Activated T-cell treated with anti-CD3 and anti-CD28 coated beads, Interleukin-2, amount 50 U/mL, for 72 hours (primary cell): ENCODE data around the gene HSPA4L. TPM values are rescaled to one million over a fixed set of nuclear protein-coding genes. Genes with fewer than 3 reads are reported as not detected.
A peak's percentile ranks its signal among the peaks of the same experiment; 100 is the strongest.

Experiments used
- ATAC-seq, 2 donors: fragments of 150-1000 bp; cut with Tn5 transposase; replicated peaks in 1 of 2; 2 replicates each; pipeline ENCODE4 v1.10.0; 2021; ENCODE audit warnings: moderate library complexity in 2 of 2, mild to moderate bottlenecking in 1 of 2
- DNase-seq, 2 donors: peaks; one replicate each; pipeline ENCODE4 v3.0.0; 2021 to 2022; ENCODE audit warnings: mixed read lengths in 1 of 2
- H3K27ac Mint-ChIP-seq: one replicate; pipeline ENCODE4 v1.8.0; 2022; ENCODE audit warnings: mild to moderate bottlenecking, moderate library complexity, mixed read lengths
- H3K27me3 Mint-ChIP-seq: one replicate; pipeline ENCODE4 v1.8.0; 2022; ENCODE audit warnings: low read depth, mixed read lengths
- H3K36me3 Mint-ChIP-seq, 2 donors: one replicate each; pipeline ENCODE4 v1.8.0; 2022; ENCODE audit warnings: mixed read lengths in 2 of 2, mild to moderate bottlenecking in 1 of 2; ENCODE audit not compliant: insufficient read depth in 2 of 2
- H3K4me1 Mint-ChIP-seq: one replicate; pipeline ENCODE4 v1.8.0; 2022; ENCODE audit warnings: low read depth, mixed read lengths
- H3K4me3 Mint-ChIP-seq, 2 donors: one replicate each; pipeline ENCODE4 v1.8.0; 2022; ENCODE audit warnings: mild to moderate bottlenecking in 2 of 2, mixed read lengths in 2 of 2, moderate library complexity in 2 of 2
- H3K9me3 Mint-ChIP-seq, 2 donors: one replicate each; pipeline ENCODE4 v1.8.0; 2022; ENCODE audit warnings: mixed read lengths in 2 of 2
- total RNA-seq, 2 donors: library from RNA; stranded (reverse); gene quantifications; one replicate each; pipeline ENCODE4 v1.2.3, GENCODE V29; 2022

Gene HSPA4L
- total RNA-seq, 2 donors from 2014 or later, result 2.2 to 2.5 TPM

GRCh38 chr4:127856196-127856812, 74.2 kb downstream of the HSPA4L start:
- ATAC-seq (no peak), DNase-seq (no peak)
- Mint-ChIP-seq H3K4me1 (no peaks in the 10 kb centered on the region), H3K4me3 (no peak overlapping the region), H3K36me3 (peaks cover 14 to 20% of the 10 kb centered on the region in 2 donors), H3K27ac (no peak overlapping the region), H3K9me3 (peaks cover 16 to 18% of the 10 kb centered on the region in 2 donors), H3K27me3 (no peaks in the 10 kb centered on the region)

DNA sequence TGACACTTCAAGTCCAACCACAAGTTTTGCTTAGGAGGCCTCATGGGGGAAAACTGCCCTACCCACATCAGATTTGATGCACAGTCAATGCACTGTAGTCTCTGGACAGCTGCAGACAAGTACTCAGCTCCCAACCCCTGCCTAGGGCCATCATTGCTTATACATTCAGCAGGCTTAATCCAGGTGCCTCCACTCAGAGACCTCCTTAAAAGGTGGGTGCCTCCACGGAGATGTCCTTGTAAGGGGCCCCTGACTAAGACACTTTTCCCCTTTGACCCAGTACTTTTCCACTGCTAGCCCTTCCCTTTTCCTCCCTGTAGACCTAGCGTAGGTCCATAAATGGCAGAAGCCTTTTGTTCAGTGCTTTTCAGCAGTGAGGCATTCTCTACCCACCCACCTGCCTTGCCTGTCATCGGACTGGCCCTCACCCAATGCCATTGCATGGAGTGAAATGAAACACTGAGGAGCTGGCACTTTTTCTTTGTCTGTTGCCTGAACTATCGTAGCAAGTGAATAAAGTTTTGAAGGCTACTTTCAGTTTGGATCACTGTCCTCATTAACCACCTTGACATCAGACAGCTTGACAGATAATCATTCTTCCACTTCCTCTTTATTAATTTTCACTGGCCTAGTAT, 74.8 kb downstream of the HSPA4L start:
- Mint-ChIP-seq H3K27ac (no peak overlapping the region), H3K27me3 (no peaks in the 10 kb centered on the region), H3K4me1 (no peaks in the 10 kb centered on the region), H3K9me3 (peaks cover 13 to 16% of the 10 kb centered on the region in 2 donors), H3K36me3 (peaks cover 14 to 20% of the 10 kb centered on the region in 2 donors), H3K4me3 (no peak overlapping the region)
- DNase-seq, result no peak
- no peak for ATAC-seq

DNA sequence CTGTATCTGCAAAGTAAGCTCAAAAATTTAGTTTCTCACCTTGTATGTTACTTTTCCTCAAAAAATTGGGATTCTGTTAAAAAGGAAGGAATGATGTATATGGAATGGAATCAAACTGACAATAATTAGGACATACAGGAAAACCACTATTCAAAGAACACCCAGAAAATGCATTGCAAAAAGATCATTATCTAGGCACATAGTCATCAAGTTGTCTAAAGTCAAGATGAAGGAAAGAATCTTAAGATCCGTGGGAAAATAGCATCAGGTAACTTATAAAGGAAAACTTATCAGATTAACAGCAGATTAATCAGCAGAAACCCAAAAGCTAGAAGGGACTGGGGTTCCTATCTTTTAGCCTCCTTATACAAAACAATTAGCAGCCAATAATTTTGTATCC, 75.5 kb downstream of the HSPA4L start:
- Mint-ChIP-seq H3K9me3 (peaks cover 15 to 16% of the 10 kb centered on the region in 2 donors), H3K4me3 (no peak overlapping the region), H3K27ac (no peak overlapping the region), H3K4me1 (no peaks in the 10 kb centered on the region), H3K36me3 (peaks cover 17 to 20% of the 10 kb centered on the region in 2 donors), H3K27me3 (no peaks in the 10 kb centered on the region)
- no peak for ATAC-seq
- DNase-seq, result no peak

DNA sequence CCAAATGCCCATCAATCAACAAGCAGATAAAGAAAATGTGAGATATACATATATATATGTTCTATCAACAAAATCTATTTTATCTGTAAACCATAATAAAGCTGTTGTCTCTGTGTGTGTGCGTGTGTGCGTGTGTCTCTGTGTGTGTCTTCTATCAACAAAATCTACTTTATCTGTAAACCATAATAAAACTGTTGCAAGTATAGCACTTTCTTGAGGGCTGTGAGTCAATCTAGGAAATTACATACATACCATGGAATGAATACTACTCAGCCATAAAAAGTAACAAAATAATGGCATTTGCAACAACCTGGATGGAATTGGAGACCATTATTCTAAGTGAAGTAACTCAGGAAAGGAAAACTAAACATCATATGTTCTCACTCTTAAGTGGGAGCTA, 86.1 kb downstream of the HSPA4L start:
- DNase-seq (no peak), ATAC-seq (no peak)
- H3K36me3 Mint-ChIP-seq, result peaks cover 2% of the 10 kb centered on the region in 2 donors
- H3K27me3 Mint-ChIP-seq, result no peaks in the 10 kb centered on the region
- H3K27ac Mint-ChIP-seq, result no peak overlapping the region
- H3K4me1 Mint-ChIP-seq, result no peaks in the 10 kb centered on the region
- no peak overlapping the region for H3K4me3 Mint-ChIP-seq
- peaks cover 0 to 1% of the 10 kb centered on the region in 2 donors for H3K9me3 Mint-ChIP-seq

- H3K4me1 Mint-ChIP-seq, result no peaks in the 10 kb centered on the region
- no peak overlapping the region for H3K4me3 Mint-ChIP-seq
- no peak overlapping the region for H3K27ac Mint-ChIP-seq
- ATAC-seq, result no peak
- no peaks in the 10 kb centered on the region for H3K27me3 Mint-ChIP-seq
- H3K36me3 Mint-ChIP-seq, result peaks cover 2 to 3% of the 10 kb centered on the region in 2 donors
- no peak for DNase-seq
- peaks cover 0 to 1% of the 10 kb centered on the region in 2 donors for H3K9me3 Mint-ChIP-seq
These were observed 88.2 kb downstream of the HSPA4L start for GRCh38 chr4:127870281-127870680.

GRCh38 chr4:127870688-127871087, 88.6 kb downstream of the HSPA4L start:
- no peak for ATAC-seq
- no peaks in the 10 kb centered on the region for H3K4me1 Mint-ChIP-seq
- H3K27ac Mint-ChIP-seq, result no peak overlapping the region
- H3K4me3 Mint-ChIP-seq, result no peak overlapping the region
- peaks cover 2 to 3% of the 10 kb centered on the region in 2 donors for H3K36me3 Mint-ChIP-seq
- peaks cover 0 to 1% of the 10 kb centered on the region in 2 donors for H3K9me3 Mint-ChIP-seq
- no peaks in the 10 kb centered on the region for H3K27me3 Mint-ChIP-seq
- no peak for DNase-seq

- Mint-ChIP-seq H3K27me3 (no peaks in the 10 kb centered on the region), H3K27ac (no peak overlapping the region), H3K9me3 (peaks cover 0 to 1% of the 10 kb centered on the region in 2 donors), H3K36me3 (peaks cover 5 to 7% of the 10 kb centered on the region in 2 donors), H3K4me1 (peaks cover 14% of the 10 kb centered on the region), H3K4me3 (no peak overlapping the region)
- ATAC-seq (no peak), DNase-seq (no peak)
These were observed 93.7 kb downstream of the HSPA4L start for GRCh38 chr4:127875791-127876190.

GRCh38 chr4:127880763-127881562, 98.8 kb downstream of the HSPA4L start, which contains the start of gene PLK4:
Gene PLK4 (plus strand): TSS chr4:127880893. CDS start chr4:127881135, 242 bp downstream.
- H3K4me1 Mint-ChIP-seq, result peaks cover 31% of the 10 kb centered on the region
- H3K4me3 Mint-ChIP-seq, result peak within 1 kb of the TSS; percentile 99 to 100
- H3K9me3 Mint-ChIP-seq, result no peaks in the 10 kb centered on the region
- ATAC-seq, result peak; percentile 95 to 97
- DNase-seq, result peak; percentile 96
- H3K27me3 Mint-ChIP-seq, result no peaks in the 10 kb centered on the region
- peaks cover 12 to 33% of the 10 kb centered on the region in 2 donors for H3K36me3 Mint-ChIP-seq
- H3K27ac Mint-ChIP-seq, result peak within 1 kb of the TSS; percentile 98

- Mint-ChIP-seq H3K4me3 (peak overlapping the region; percentile 99 to 100), H3K36me3 (peaks cover 15 to 38% of the 10 kb centered on the region in 2 donors), H3K4me1 (peaks cover 37% of the 10 kb centered on the region), H3K9me3 (no peaks in the 10 kb centered on the region), H3K27me3 (no peaks in the 10 kb centered on the region), H3K27ac (peak overlapping the region; percentile 91)
- ATAC-seq (peak in 1 of 2 donors; percentile 12), DNase-seq (no peak)
These were observed 99.4 kb downstream of the HSPA4L start for GRCh38 chr4:127881563-127881864.

DNA sequence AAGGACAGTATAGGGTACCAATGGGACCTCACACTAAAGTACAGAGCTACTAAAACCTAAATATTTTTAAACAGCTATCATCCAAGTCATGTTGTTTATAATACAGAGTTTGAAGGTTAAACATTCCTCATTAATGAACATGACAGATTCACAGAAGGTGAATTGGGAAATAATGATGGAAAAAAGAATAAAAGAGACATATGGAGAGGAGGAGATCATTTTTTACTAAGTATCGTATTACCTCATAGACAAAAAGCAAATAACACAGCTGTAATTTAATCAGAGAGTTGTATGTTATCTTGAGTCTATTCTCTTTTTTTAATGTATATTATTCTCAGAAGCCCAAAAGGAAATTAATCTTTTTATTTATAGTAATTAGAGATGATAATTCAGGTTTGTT, 106.4 kb downstream of the HSPA4L start:
- no peak for ATAC-seq
- no peak overlapping the region for H3K27ac Mint-ChIP-seq
- peak overlapping the region in 1 of 2 donors; percentile 7 for H3K4me3 Mint-ChIP-seq
- peaks cover 28% of the 10 kb centered on the region for H3K4me1 Mint-ChIP-seq
- no peaks in the 10 kb centered on the region for H3K27me3 Mint-ChIP-seq
- peaks cover 10 to 51% of the 10 kb centered on the region in 2 donors for H3K36me3 Mint-ChIP-seq
- no peak for DNase-seq
- no peaks in the 10 kb centered on the region for H3K9me3 Mint-ChIP-seq

DNA sequence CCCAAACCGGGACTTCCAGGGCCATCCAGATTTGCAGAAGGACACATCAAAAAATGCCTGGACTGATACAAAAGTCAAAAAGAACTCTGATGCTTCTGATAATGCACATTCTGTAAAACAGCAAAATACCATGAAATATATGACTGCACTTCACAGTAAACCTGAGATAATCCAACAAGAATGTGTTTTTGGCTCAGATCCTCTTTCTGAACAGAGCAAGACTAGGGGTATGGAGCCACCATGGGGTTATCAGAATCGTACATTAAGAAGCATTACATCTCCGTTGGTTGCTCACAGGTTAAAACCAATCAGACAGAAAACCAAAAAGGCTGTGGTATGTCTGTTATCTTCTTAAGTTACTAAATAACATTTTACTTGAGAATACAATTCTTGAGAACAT, 107.8 kb downstream of the HSPA4L start:
- Mint-ChIP-seq H3K27me3 (no peaks in the 10 kb centered on the region), H3K9me3 (no peaks in the 10 kb centered on the region), H3K27ac (peak overlapping the region; percentile 51), H3K36me3 (peaks cover 14 to 48% of the 10 kb centered on the region in 2 donors), H3K4me3 (no peak overlapping the region), H3K4me1 (peaks cover 26% of the 10 kb centered on the region)
- ATAC-seq (no peak), DNase-seq (no peak)
